WTC11 (cell line): ENCODE data around the gene RFK.

ENCODE experiments used
- NR2C2 ChIP-seq: sonication (generic); formaldehyde crosslinking; IDR thresholded peaks from 2 replicates; pipeline ENCODE4 v1.8.0; 2022; ENCODE audit warnings: mild to moderate bottlenecking, missing genetic modification reagents
- NR3C1 ChIP-seq: sonication (generic); formaldehyde crosslinking; conservative IDR thresholded peaks from 2 replicates; pipeline ENCODE4 v1.8.1; 2023; ENCODE audit warnings: low read depth, mild to moderate bottlenecking, missing genetic modification reagents
- TF ChIP-seq, protein P1 (sequence below): fragments of 200-600 bp; IDR thresholded peaks from 2 replicates; pipeline ENCODE4 v1.8.0; 2022; ENCODE audit warnings: antibody characterized with exemption
- TF ChIP-seq, protein P2 (sequence below): sonication (generic); formaldehyde crosslinking; IDR thresholded peaks from 2 replicates; pipeline ENCODE4 v1.8.0; 2022; ENCODE audit warnings: mild to moderate bottlenecking, missing genetic modification reagents

DNA sequence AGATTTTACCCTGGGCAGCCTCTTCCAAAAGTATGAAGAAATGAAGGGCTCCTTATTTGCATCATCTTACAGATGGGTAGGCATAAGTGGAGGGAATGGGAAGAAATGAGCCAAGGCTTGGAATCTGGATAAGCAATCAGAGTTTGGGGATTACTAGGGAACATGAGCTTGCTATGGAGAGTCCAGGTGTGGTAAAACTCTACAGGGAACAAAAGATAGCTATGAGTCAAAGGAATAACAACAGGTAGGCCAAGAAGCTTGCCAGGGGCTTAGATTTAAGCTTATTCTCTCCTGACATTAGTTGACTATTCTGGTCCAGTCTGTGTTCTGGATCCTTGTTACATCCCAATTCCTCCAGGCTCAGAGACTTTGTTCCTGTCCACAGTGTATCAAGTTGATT lies 16.4 kb downstream of the RFK start:
- no peak for TF ChIP-seq NR3C1 (CRISPR knock-in tag)
- TF ChIP-seq, protein P1, sequence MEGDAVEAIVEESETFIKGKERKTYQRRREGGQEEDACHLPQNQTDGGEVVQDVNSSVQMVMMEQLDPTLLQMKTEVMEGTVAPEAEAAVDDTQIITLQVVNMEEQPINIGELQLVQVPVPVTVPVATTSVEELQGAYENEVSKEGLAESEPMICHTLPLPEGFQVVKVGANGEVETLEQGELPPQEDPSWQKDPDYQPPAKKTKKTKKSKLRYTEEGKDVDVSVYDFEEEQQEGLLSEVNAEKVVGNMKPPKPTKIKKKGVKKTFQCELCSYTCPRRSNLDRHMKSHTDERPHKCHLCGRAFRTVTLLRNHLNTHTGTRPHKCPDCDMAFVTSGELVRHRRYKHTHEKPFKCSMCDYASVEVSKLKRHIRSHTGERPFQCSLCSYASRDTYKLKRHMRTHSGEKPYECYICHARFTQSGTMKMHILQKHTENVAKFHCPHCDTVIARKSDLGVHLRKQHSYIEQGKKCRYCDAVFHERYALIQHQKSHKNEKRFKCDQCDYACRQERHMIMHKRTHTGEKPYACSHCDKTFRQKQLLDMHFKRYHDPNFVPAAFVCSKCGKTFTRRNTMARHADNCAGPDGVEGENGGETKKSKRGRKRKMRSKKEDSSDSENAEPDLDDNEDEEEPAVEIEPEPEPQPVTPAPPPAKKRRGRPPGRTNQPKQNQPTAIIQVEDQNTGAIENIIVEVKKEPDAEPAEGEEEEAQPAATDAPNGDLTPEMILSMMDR: no peak
- TF ChIP-seq, protein P2, sequence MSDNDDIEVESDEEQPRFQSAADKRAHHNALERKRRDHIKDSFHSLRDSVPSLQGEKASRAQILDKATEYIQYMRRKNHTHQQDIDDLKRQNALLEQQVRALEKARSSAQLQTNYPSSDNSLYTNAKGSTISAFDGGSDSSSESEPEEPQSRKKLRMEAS (CRISPR knock-in tag): no peak
- no peak for TF ChIP-seq NR2C2 (CRISPR knock-in tag)
